ENCODE data around the gene PTPRZ1.

DNA sequence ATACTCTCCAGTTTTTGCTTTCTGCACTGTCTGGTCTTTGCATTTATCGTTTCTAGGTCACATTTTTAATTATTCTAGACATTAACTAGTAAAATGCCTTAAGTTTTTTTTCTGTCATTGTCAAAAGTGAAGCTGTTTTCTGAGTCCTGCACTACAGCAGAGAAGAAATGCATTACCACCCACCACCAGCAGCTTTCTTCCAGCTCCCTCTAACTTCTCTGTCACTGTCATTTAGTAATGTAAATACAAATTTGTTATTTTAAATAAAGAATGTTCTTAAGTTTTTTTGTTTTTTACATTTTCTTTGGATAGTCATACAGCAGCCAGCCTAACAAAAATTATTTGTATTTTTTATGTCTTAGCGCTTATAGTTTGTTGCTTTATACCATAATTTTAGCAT lies 18.8 kb downstream of the PTPRZ1 start:
- TF ChIP-seq, protein P1, sequence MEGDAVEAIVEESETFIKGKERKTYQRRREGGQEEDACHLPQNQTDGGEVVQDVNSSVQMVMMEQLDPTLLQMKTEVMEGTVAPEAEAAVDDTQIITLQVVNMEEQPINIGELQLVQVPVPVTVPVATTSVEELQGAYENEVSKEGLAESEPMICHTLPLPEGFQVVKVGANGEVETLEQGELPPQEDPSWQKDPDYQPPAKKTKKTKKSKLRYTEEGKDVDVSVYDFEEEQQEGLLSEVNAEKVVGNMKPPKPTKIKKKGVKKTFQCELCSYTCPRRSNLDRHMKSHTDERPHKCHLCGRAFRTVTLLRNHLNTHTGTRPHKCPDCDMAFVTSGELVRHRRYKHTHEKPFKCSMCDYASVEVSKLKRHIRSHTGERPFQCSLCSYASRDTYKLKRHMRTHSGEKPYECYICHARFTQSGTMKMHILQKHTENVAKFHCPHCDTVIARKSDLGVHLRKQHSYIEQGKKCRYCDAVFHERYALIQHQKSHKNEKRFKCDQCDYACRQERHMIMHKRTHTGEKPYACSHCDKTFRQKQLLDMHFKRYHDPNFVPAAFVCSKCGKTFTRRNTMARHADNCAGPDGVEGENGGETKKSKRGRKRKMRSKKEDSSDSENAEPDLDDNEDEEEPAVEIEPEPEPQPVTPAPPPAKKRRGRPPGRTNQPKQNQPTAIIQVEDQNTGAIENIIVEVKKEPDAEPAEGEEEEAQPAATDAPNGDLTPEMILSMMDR (conservative IDR thresholded peaks at IDR 0.05; ENCODE audit: low read depth, low read length), result no peak
- TF ChIP-seq EZH2 (IDR thresholded peaks at IDR 0.05; ENCODE audit: borderline replicate concordance, low read depth, low read length, poor library complexity, severe bottlenecking), result no peak

All from A673 (cell line).